Adipose tissue (tissue), 3 donors: Measurements from ENCODE around the gene PDS5A. TPM values are rescaled to one million over a fixed set of nuclear protein-coding genes. Genes with fewer than 3 reads are reported as not detected.
"Not testable (repeated sequence)": the region's sequence is repeated elsewhere in the genome, so short reads cannot be mapped to it uniquely, and the experiment has no call there.

Source experiments
- H3K27ac ChIP-seq: one replicate; pipeline ENCODE4 v1.5.1; 2013; ENCODE audit warnings: low read depth, low read length
- WGBS, 3 donors: extraction: QIAGEN DNeasy Blood & Tissue Kit; methylation state at CpG; one replicate each; pipeline ENCODE4 v1.1.7; 2013; 5-methylcytosine and 5-hydroxymethylcytosine counted together
- polyA plus RNA-seq, 3 donors: library from polyadenylated mRNA; stranded (reverse); fragments of 200-250 nt; gene quantifications; one replicate each; pipeline ENCODE4 v1.2.3, GENCODE V29; 2013
- donor health status: healthy with polysubstance abuse.
- donor health status: Bipolar disorder and iron deficiency.
- donor health status: healthy.

The PDS5A gene
- polyA plus RNA-seq, 3 donors, result 13.7 to 20.9 (median 17.0) TPM

DNA sequence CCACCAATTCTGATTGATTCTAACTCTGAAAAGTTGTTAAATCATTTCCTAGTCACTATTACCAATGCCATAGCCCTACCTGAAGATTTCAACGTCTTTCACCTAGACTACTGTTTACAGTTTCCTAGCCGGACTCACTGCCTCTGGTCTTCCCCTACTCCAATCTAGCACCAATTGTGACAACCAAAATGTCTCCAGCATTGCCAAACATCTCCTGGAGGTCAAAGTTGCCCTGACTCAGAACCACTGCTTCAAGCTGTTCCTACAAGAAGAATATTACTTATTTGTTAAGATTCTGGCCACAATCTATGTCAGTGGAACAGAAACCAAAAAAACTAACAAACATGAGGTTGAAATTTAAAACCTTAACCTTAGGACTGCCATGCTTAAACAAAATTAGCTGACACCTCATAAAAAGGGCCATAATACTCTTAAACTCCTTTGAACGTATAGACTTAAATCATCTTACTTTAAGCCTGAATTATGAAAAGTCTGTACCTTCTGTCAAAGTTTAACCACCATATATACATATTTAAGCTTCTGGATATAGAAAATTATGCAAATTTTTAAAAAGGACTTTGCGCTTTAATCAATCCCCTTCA lies 2.1 kb downstream of the PDS5A start:
- WGBS, 3 donors, result 65 to 73% (median 68%) methylated on average over 4 of the region's 4 CpGs
- H3K27ac ChIP-seq, result no peak overlapping the region

DNA sequence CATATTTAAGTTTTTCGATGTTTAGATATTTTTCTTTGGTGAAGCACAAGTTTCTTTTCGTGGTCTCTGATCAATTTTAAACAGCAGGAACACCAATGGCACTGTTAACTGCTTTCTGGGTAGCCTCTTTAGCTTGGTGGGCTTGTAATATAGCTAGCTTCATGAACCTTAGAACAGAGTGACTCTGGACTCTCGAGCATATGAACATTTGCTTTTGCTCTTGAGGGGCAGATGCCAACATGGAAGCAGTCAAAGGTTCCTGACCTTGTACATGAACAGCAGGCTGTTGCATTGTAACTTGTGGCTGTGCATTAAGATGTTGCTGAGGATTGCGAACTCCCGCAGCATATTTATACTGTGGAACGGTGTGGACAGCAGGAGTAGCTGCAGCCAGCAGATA lies 4.7 kb downstream of the PDS5A start:
- WGBS, 3 donors, result 42 to 75% (median 73%) methylated on average over 6 of the region's 6 CpGs
- not testable (repeated sequence) for H3K27ac ChIP-seq

DNA sequence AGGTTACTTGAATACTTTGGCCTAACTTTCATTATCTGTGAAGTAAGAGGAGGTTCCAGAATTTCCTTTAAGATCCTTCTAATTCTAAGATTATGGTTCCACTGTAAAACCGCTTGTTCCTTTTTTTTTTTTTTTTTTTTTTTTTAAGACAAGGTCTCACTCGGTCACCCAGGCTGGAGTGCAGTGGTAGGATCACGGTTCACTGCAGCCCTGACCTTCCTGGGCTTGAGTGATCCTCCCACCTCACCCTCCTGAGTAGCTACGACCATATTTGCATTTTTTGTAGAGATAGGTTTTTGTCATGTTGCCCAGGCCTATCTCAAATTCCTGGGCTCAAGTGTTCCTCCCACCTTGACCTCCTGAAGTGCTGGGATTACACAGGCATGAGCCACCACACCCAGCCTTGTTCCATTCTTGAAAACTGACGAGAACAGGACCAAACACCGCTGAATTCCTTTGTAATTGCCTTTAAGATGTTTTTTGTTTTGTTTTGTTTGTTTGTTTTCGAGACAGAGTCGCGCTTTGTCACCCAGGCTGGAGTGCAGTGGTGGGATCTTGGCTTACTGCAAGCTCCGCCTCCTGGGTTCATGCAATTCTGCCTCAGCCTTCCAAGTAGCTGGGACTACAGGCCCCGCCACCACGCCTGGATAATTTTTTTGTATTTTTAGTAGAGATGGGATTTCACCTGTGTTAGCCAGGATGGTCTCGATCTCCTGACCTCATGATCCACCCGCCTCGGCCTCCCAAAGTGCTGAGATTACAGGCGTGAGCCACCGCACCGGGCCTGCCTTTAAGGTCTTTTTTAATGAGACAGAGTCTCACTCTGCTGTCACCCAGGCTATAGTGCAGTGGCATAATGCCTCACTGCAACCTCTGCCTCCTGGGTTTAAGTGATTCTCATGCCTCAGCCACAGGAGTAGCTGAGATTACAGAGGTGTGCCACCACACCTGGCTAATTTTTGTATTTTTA lies 6.8 kb downstream of the PDS5A start:
- H3K27ac ChIP-seq, result no peak overlapping the region
- 74 to 82% (median 80%) methylated on average over 18 of the region's 18 CpGs for WGBS, 3 donors

DNA sequence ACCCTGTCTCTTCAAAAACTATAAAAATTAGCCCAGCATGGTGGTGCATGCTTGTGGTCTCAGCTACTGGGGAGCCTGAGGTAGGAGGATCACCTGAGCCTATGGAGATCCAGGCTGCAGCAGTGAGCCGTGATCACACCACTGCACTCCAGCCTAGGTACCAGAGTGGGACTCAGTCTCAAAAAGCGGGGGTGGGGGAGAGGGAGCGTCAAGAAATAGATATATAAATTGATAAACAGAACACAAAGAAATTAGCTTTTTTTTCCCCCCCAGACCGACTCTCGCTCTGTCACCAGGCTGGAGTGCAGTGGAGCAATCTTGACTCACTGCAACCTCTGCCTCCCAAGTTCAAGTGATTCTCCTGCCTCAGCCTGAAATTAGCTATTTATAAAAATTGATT lies 14.1 kb downstream of the PDS5A start:
- WGBS, 3 donors, result 87 to 94% (median 91%) methylated on average over 5 of the region's 5 CpGs
- no peak overlapping the region for H3K27ac ChIP-seq

DNA sequence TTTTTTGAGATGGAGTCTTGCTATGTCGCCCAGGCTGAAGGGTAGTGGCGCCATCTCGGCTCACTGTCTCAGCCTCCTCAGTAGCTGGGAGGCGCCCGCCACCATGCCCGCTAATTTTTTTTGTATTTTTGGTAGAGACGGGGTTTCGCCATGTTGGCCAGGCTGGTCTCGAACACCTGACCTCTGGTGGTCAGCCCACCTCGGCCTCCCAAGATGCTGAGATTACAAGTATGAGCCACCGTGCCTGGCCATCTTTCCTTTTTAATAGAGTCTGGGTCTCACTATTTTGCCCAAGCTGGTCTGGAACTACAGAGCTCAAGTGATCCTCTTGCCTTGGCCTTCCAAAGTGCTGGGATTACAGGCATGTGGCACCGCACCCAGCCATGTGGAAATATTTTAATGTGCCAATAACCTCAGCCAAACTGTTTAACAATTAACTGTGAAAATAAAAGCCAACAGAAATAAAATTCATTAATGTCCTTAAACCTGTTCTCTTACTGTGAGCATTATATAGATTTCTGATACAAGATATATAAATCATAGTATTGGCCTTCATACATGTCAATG lies 16.3 kb downstream of the PDS5A start:
- H3K27ac ChIP-seq, result no peak overlapping the region
- 91 to 96% (median 91%) methylated on average over 11 to 12 of the region's 12 CpGs for WGBS, 3 donors

DNA sequence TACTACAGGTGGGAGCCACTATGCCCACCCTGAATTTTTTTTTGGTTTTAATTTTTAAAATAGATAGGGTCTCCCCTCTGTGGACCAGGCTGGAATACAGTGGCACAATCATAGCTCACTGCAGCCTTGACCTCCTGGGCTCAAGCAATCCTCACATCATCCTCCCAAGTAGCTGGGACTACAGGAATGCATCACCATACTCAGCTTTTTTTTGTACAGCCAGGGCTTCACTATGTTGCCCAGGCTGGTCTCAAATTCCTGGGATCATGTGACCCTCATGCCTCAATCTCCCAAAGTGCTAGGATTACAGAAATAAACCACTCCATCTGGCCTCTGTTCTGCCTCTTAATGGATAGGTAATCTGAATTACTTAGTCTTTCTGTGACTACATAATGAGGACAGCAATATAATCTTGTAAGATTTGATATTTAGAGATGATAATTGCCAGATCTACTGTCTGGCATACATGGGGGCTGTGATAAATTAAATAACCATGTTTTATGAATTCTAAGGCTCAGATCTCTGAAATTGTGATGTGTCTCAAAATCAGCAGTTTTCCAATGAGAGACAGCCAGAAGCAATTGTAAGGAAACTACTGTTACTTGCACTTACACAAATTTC lies 26.7 kb downstream of the PDS5A start:
- no peak overlapping the region for H3K27ac ChIP-seq

DNA sequence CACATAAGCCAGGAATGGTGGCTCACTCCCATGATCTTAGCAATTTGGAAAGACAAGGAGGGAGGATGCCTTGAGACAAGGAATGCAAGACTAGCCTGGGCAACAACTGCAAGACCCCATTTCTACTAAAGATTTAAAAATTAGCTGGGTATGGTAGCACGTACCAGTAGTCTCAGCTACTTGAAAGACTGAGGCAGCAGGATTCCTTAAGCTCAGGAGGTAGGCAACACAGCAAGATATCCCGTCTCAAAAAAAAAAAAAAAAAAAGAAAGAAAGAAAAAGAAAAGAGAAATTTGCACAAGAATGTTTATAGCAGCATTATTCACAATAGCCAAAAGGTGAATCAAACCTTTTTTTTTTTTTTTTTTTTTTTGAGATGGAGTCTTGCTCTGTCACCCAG lies 29.7 kb downstream of the PDS5A start:
- WGBS, 3 donors, result 92 to 100% (median 95%) methylated on average over 2 of the region's 2 CpGs

DNA sequence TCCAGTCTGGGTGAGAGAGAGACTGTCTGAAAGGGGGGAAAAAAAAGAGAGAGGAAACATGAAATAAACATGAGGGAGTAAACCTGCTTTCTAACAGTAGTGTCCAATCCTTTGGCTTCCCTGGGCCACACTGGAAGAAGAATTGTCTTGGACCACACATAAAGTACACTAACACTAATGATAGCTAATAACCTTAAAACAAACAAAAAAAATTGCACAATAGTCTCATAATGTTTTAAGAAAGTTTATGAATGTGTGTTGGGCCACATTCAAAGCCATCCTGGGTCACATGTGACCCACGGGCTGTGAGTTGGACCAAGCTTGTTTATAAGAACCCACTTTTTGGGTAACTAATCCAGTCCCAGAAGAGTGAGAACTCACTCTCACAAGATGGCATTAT lies 30.3 kb downstream of the PDS5A start:
- WGBS, 3 donors, result 63 to 71% (median 63%) methylated on average over 1 of the region's 1 CpG
- no peak overlapping the region for H3K27ac ChIP-seq

More for the DNA sequence above, 29.7 kb downstream of the PDS5A start:
- H3K27ac ChIP-seq, result no peak overlapping the region

DNA sequence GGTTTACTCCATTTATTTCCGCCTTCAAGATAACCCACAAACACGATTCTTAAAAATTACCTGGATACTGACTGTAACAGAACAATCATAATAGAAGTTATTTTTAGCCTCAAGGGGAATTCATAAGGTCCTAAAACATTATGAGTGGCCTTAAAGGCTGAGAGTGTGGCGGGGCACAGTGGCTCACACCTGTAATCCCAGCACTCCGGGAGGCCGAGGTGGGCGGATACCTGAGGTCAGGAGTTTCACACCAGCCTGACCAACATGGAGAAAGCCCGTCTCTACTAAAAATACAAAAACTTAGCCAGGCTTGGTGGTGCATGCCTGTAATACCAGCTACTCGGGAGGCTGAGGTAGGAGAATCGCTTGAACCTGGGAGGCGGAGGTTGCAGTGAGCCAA lies 33.5 kb downstream of the PDS5A start:
- H3K27ac ChIP-seq, result not testable (repeated sequence)
- WGBS, 3 donors, result 97% methylated on average over 10 of the region's 10 CpGs

DNA sequence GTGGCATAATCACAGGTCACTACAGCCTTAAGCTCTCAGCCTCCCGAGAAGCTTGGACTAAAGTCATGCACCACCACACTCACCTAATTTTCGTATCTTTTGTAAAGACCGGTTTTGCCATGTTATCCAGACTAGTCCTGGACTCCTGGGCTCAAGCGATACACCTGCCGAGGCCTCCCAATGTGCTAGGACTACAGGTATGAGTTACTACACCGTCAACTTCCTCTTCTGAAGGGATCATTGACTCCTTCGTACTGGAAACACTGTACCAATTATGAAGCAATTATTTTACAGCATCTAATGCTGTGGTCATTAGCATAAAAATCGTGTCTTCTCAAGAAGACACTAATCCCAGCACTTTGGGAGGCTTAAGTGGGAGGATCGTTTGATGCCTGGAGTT lies 35.2 kb downstream of the PDS5A start:
- 83 to 89% (median 85%) methylated on average over 9 of the region's 9 CpGs for WGBS, 3 donors
- H3K27ac ChIP-seq, result no peak overlapping the region

DNA sequence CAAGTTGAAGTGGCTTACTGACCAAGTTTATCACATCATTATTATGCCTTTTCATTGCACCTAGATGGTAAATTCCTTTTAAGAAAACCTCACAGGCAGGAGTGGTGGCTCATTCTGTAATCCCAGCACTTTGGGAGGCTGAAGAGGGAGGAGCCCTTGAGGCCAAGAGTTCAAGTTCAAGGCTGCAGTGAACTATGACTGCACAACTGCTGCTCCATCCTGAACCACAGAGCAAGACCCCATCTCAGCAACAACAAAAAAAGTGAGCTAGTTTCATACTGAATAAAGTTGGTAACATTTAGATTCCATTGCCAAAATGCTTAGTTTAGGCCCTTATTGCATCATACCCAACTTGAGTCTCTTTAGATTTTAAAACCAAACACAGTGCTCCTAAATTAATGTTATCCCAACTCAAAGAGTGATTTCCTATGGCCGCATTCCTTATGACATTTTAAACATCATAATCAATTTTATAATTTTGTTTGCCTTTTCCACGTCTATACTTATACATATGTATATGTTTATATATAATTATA lies 36.0 kb downstream of the PDS5A start:
- WGBS, 3 donors, result 84 to 97% (median 92%) methylated on average over 2 of the region's 2 CpGs
- H3K27ac ChIP-seq, result no peak overlapping the region

DNA sequence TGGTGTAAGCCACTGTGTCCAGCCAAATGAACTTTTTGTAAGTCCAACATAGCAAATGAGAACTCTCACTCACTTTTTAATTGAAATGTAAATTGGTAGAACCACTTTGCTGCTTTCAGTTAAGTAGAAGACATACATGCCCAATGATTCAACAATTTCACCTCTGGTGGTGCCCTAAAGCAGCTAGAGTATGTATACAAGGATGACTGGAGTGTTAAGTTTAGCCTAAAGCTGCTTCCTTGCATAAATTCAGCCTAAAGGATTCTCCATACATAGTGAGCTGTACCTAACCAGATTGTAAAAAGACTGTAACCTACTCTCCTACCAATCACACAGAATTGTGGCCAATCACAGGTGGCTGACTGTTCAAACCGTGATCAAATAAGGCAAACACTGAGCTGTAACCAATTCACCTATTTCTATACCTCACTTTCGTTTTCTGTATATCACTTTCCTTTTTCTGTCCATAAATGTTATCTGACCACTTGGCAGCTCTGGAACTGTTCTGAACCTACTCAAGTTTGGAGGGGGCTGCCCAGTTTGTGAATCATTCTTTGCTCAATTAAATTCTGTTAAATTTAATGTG lies 39.9 kb downstream of the PDS5A start:
- H3K27ac ChIP-seq, result no peak overlapping the region
- WGBS, 3 donors, result 81 to 89% (median 88%) methylated on average over 2 of the region's 2 CpGs

DNA sequence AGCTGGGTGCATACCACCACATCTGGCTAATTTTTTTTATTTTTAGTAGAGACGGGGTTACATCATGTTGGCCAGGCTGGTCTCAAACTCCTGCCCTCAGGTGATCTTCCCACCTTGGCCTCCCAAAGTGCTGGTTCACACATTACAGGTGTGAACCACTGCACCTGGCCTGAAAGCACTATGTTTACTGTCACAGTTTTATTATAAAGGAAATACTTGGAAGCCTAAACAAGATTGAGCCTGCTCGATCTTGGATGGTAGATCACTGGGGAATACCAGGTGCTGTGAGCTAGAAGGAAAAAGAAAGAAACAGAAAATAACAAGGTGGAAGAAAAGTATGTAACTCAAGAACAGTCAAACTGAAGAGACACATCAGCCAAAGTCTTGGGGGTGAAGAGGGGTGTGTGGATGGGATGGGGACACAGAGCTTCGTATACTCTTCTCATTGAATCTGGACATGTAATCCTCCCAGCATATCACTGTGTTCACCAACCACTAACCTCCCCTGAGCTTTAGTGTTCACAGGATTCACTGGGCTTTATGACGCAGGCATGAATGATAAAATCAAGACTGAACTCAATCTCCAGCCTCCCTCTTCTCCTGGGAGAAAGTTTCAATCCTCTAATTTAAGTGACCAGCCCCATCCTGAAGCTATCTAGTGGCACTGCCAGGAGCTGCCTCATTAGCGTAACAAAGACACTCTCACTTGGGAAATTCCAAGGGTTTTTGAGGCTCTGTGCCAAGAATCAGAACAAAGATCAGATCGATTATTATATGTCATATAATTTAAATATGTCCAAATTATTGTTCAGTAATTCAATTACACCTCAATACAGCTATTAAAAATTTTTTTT lies 40.9 kb downstream of the PDS5A start:
- 65 to 90% (median 83%) methylated on average over 6 of the region's 6 CpGs for WGBS, 3 donors
- no peak overlapping the region for H3K27ac ChIP-seq

DNA sequence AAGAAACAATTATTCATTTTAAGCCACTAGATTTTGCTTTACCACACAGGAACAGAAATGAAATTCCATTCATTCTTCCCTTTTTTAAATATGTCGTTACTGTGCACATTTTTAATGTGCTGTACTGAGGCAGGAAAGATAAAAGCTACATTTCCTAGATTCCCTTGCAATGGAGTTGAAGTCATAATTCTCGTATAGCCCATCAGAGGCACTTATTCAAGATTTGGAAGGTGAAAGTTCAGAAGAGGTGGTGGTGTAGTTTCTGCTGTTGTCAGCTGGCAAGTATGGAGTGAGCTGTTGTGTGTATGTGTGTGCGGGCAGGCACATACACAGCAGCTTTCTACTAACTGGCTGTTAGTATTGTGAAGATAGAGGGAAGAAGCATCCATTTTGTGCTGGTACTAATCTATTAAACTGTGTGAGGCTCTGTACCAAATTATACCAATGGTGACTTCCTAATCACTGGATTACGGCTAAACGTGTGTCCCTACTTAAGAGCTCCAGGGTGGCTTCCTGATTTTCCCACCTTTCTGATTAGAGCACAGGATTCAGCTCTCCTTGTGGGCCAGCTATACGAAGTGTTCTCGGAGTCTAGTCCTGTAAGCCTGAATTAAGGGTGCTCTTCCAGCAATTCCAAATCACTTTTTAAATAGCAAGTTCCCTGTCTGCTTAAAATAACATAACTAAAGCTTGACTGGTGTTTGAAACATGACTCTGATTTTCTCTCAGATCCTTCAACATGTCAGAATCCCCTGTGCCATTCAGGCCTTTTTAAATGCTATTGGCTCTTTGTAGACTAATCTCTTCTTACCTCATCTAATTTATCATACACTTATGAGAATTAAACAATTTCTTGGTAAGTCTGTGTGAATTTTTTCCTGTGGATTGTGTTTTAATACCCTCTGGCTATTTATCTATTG lies 43.8 kb downstream of the PDS5A start:
- whole genome bisulfite sequencing, 3 donors, result 43 to 60% (median 44%) methylated on average over 7 of the region's 7 CpGs
- H3K27ac ChIP-seq, result no peak overlapping the region

DNA sequence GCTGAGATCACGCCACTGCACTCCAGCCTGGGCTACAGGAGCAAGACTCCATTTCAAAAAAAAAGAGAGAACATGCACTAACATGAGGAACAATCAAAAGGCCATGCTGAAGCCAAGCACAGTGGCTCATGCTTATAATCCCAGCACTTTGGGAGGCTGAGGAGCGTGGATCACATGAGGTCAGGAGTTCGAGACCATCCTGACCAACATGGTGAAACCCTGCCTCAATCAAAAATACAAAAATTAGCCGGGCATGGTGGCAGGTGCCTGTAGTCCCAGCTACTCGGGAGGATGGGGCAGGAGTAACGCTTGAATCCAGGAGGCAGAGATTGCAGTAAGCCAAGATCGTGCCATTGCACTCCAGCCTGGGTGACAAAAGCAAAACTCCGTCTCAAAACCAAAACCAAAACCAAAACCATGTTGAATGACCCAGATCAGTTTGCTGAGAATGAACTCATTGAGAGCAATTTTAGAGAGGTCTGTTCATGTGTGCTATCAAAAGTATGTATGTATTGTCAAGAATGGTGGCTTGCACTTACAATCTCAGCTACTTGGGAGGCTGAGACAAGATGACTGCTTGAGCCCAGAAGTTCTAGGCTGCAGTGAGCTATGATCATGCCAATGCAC lies 44.8 kb downstream of the PDS5A start:
- no peak overlapping the region for H3K27ac ChIP-seq
- WGBS, 3 donors, result 81 to 96% (median 89%) methylated on average over 8 of the region's 8 CpGs

DNA sequence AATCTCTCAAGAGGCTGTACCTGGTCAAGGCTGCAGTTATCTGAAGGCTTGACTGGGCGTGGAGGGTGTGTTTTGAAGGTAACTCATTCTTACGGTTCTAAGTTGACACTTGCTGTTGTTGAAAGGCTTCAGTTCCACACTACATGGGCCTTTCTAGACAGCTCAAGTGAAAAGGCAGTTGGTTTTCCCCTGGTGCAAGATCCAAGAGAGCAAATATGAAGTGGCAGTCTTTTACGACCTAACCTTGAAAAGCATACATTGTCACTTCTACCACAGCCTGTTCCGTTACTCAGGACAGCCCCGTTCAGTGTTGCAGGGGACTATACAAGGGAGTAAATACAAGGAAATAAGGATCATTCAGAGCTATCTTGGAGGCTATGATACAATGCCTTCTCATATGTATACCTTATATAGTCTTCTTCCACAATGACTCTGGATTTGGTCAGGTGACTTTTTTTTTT lies 46.2 kb downstream of the PDS5A start:
- WGBS, 3 donors, result 36 to 93% (median 88%) methylated on average over 5 of the region's 5 CpGs
- H3K27ac ChIP-seq, result no peak overlapping the region
